K562 (cell line): ENCODE results near the gene POU2F3.

ENCODE experiments used
- CREBBP ChIP-seq: IDR thresholded peaks from one replicate; pipeline ENCODE4 v1.6.1; 2012; ENCODE audit warnings: low read depth, mild to moderate bottlenecking, control low read depth, inconsistent platforms, low read length
- FOXM1 ChIP-seq, 2 experiments: fragments of 450-650 bp in 1 of 2; sonication (generic) in 1 of 2; formaldehyde crosslinking in 1 of 2; IDR thresholded peaks; 2 replicates each; pipeline versions ENCODE4 v1.6.1 to v1.9.0; 2017 to 2022; ENCODE audit warnings: low read depth in 2 of 2, mild to moderate bottlenecking in 2 of 2, missing genetic modification reagents in 1 of 2, moderate library complexity in 1 of 2
- NR3C1 ChIP-seq: sonication (generic); formaldehyde crosslinking; IDR thresholded peaks from 2 replicates; pipeline ENCODE4 v1.8.1; 2022; ENCODE audit warnings: missing genetic modification reagents
- POLR2AphosphoS5 ChIP-seq: IDR thresholded peaks from 2 replicates; pipeline ENCODE4 v1.6.1; 2011; ENCODE audit warnings: mild to moderate bottlenecking, low read depth, low read length, moderate library complexity; ENCODE audit not compliant: control insufficient read depth, insufficient read depth
- TF ChIP-seq, protein P1 (sequence below), 3 experiments: fragments of 200-800 bp in 1 of 3; fragments of 250-450 bp in 1 of 3; fragments of 450-650 bp in 1 of 3; sonication (Bioruptor Pico) in 1 of 3; sonication (Bioruptor generic) in 1 of 3; formaldehyde crosslinking in 1 of 3; IDR thresholded peaks; 2 replicates each; pipeline versions ENCODE4 v1.6.1 to v1.8.0; 2016 to 2022; ENCODE audit warnings: mild to moderate bottlenecking in 2 of 3, missing genetic modification characterization in 2 of 3, missing compliant biosample characterization in 1 of 3, moderate library complexity in 1 of 3

- TF ChIP-seq POLR2AphosphoS5 (no peak), NR3C1 (CRISPR knock-in tag) (no peak), CREBBP (no peak), FOXM1 (IDR thresholded peaks at IDR 0.05; ENCODE audit: low read depth) (no peak), FOXM1 (CRISPR knock-in tag; IDR thresholded peaks at IDR 0.05; ENCODE audit: low read depth) (no peak)
- TF ChIP-seq, protein P1, sequence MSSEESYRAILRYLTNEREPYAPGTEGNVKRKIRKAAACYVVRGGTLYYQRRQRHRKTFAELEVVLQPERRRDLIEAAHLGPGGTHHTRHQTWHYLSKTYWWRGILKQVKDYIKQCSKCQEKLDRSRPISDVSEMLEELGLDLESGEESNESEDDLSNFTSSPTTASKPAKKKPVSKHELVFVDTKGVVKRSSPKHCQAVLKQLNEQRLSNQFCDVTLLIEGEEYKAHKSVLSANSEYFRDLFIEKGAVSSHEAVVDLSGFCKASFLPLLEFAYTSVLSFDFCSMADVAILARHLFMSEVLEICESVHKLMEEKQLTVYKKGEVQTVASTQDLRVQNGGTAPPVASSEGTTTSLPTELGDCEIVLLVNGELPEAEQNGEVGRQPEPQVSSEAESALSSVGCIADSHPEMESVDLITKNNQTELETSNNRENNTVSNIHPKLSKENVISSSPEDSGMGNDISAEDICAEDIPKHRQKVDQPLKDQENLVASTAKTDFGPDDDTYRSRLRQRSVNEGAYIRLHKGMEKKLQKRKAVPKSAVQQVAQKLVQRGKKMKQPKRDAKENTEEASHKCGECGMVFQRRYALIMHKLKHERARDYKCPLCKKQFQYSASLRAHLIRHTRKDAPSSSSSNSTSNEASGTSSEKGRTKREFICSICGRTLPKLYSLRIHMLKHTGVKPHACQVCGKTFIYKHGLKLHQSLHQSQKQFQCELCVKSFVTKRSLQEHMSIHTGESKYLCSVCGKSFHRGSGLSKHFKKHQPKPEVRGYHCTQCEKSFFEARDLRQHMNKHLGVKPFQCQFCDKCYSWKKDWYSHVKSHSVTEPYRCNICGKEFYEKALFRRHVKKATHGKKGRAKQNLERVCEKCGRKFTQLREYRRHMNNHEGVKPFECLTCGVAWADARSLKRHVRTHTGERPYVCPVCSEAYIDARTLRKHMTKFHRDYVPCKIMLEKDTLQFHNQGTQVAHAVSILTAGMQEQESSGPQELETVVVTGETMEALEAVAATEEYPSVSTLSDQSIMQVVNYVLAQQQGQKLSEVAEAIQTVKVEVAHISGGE (CRISPR knock-in tag; IDR thresholded peaks at IDR 0.05), result no peak
These were observed 15.6 kb downstream of the POU2F3 start for GRCh38 chr11:120255519-120255866.
